Measurements from ENCODE around the gene FOXD1.

- TF ChIP-seq CTCF (conservative IDR thresholded peaks at IDR 0.05; ENCODE audit: low read depth, low read length) (no peak), BHLHE40 (IDR thresholded peaks at IDR 0.05; ENCODE audit: low read depth, low read length) (no peak), MXI1 (IDR thresholded peaks at IDR 0.05; ENCODE audit: borderline replicate concordance, low read depth, low read length) (no peak), MAFK (IDR thresholded peaks at IDR 0.05; ENCODE audit: low read depth, low read length) (no peak), RAD21 (IDR thresholded peaks at IDR 0.05; ENCODE audit: low read length) (no peak), POLR2A (IDR thresholded peaks at IDR 0.05; ENCODE audit: low read depth, low read length) (no peak), USF2 (IDR thresholded peaks at IDR 0.05; ENCODE audit: low read depth, low read length) (no peak), CEBPB (IDR thresholded peaks at IDR 0.05; ENCODE audit: low read depth, low read length) (no peak), RCOR1 (IDR thresholded peaks at IDR 0.05; ENCODE audit: insufficient replicate concordance, low read length) (no peak), RFX5 (IDR thresholded peaks at IDR 0.05; ENCODE audit: low read depth, low read length) (no peak), SMC3 (IDR thresholded peaks at IDR 0.05; ENCODE audit: low read depth, low read length) (no peak), ELK1 (IDR thresholded peaks at IDR 0.05; ENCODE audit: borderline replicate concordance, low read depth, low read length) (no peak), CHD1 (IDR thresholded peaks at IDR 0.05; ENCODE audit: low read depth, low read length) (no peak), MAZ (IDR thresholded peaks at IDR 0.05; ENCODE audit: borderline replicate concordance, low read depth, low read length) (no peak)
Observed at GRCh38 chr5:73464016-73464745, 15.6 kb upstream of the FOXD1 start.

Data from IMR-90 (cell line).